NCI-H510A treated with DMSO at 0.1 percent for 48 hours (cell line): ENCODE data around the gene NDST4.
A peak's percentile ranks its signal among the peaks of the same experiment; 100 is the strongest.

Experiments
- DNase-seq: peaks from one replicate; lab custom pipeline; 2025; lab: John Stamatoyannopoulos, UW

Gene NDST4

GRCh38 chr4:115113506-115114106, at the start of gene NDST4:
Gene NDST4 (minus strand): TSS chr4:115113620. CDS start chr4:115077036, 36,584 bp downstream.
- peak; percentile 81 for DNase-seq

DNA sequence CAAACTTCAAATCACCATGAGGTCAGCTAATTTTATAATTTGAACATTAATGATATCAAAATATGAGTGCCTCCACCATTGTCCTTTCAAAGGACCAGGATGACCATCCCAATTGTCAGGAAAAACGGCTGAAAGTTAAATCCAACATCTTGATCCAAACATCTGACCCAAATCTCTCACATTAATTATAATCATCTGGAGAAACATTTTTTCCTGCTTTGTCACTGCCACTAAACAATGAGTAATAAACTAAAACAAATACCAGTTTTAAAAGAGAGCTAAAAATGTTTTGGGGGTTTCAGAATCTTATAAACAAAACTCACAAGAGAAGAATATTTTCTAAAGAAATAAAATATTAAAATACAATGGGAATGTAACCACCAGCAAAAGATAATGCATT, 45.7 kb upstream of the NDST4 start:
- no peak for DNase-seq

DNA sequence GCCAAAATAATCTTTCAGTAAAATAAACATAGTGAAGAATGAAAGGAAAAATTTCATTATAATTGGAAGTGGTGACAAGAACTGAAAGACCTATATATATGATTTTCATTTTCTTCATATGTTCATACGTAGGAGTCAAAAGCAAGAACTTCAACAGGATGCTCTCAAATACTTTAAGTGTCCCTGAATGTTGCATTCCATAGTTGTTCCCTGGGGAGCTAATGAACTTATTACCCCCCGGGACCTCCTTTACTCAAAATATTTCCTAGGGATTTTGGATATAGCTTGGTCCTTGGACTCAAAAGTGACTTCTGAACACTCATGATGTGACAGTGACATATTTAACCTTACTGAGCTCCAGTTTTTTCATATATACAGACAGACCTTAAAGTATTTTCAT, 44.9 kb upstream of the NDST4 start:
- DNase-seq: no peak

DNA sequence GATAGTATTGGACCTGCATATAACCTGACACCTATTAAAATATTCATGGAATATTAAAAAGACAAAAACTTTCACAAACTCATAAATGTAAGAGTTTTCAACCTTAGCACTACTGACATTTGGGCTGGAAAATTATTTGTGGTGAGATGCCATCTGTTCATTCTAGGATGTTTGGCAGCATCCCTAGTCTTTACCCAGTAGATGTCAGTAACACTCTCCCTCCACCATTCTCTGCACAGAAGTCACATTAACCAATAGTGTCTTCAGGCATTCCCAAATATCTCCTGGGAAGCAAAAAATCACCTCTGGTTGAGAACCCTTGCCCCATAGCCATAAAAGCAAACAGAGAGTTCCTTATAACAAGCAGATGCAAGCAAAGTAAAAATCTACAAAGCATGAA, 41.4 kb upstream of the NDST4 start:
- no peak for DNase-seq

DNA sequence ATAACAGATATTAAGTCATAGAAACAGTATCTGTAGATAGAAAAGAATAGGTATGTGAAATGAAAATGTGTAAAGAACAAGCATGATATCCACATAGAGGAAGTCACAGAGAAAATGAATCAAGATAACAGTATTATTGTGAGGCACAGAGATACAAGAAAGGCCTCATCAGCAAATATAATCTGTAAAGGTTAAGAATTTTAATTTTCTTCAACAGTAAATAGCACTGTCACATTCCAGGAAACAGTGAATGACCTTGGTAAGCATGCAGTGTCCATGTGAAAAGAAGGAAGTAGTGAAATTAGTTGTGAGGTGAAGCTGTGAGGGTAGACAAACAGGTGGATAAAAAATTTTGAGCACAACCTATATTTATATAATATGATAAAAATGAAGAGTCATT, 39.5 kb upstream of the NDST4 start:
- DNase-seq: no peak

DNA sequence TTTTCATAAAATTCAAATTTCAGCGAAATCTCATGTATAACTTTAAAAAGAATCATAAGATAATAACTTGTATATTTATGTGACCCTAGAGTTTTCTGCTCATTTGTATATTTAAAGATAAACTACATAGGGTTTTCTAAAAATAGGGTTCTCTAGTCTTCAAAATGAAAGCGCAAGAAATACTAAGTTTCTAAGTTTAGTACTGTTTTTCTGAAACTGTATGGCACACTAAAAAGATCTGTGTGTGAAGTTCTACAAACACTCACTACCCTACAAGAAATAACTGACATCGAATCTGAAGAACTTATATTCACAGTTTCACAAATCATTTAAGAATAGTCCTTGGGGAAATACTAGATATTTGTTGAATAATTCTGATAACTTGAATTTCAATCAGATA, 38.7 kb upstream of the NDST4 start:
- no peak for DNase-seq

DNA sequence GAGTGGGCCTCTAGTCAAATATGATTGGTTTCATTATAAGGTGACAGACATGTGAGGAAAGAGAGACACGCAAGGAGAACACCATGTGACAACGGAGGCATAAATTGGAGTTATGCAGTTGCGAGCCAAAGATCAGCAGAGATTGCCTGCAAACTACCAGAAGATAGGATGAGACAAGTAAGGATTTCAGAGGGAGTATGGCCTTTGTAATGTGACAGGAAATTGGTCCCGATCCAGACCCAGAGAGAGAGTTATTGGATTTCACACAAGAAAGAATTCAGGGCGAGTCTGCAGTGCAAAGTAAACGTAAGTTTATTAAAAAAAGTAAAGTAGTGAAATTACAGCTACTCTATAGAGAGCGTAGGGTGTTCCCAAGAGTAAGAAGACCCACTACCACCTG, 35.7 kb upstream of the NDST4 start:
- DNase-seq: no peak

DNA sequence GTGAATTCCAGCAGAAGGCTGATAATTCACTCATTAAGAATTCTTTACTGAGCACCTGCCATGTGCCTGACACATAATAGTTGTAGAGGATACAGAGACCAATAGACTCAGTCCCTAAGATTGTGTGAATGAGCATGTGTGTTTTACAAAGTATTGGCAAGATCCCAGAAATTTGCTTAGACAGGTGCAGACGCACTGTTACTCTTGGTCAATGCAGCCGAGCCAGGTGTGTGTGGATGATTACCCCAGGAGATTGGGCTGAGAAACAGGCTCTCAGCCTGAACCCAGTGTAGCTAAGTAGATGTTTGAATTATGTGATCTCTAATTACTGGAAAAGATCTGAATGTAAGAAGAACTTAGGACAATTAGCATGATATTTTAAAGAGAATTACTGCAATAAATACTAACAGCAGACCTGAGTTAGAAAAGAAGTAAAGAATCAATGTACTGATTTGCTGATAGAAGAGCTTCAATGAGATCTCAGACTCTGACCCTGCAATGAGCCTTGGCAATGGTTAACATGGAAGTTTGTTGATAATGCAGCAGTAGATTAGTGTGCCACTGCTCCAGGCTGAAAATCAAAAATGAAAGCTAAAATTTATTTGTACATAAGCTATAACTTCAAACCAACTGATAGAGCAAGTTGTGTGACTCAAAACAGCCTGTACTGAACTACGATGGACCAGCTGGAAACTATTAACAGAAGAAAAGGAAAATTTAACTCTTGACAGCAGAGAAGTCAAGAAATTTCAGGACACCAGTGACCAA, 32.2 kb upstream of the NDST4 start:
- DNase-seq: peak; percentile 47

DNA sequence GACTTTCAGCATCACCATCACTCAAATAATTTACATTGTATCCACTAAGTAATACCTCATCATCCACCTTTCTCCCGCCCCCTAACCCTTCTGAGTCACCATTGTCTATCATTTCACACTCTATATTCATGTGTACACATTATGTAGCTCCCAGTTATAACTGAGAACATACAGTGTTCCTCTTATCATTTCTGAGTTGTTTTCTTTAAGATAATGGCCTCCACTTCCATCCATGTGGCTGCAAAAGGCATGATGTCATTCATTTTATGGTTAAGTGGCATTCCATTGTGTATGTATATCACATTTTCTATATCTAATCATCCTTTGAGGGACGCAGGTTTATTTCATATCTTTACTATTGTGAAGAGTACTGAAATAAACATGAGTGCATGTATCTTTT, 14.6 kb upstream of the NDST4 start:
- no peak for DNase-seq

GRCh38 chr4:115126491-115126890, 13.1 kb upstream of the NDST4 start:
- peak; percentile 8 for DNase-seq

- DNase-seq: no peak
These were observed 8.1 kb upstream of the NDST4 start for GRCh38 chr4:115121351-115122043.

DNA sequence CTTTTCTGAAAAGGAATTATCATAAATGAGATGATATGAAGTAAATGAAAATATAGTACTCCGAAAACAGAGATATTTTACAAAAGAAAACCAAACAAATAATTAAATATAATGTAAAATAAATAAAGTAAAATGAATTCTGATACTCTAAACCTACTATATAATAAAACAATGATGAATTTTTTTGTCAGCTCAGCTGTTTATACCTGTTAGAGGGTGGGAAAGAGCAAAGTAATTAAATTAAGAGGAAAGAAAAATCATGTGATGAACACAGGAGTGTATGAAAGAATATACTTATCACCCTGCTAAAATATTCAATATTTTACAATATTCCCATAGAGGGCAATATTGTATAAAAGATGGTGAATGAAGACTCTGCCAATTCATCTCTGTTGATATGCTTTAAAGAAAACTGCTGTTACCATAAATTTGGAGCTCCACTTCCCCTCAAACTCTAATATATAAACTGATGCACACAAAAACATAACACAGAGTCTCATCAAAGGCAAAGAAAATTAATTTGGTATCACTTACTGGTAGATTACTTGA, 6.5 kb upstream of the NDST4 start:
- DNase-seq: no peak

DNA sequence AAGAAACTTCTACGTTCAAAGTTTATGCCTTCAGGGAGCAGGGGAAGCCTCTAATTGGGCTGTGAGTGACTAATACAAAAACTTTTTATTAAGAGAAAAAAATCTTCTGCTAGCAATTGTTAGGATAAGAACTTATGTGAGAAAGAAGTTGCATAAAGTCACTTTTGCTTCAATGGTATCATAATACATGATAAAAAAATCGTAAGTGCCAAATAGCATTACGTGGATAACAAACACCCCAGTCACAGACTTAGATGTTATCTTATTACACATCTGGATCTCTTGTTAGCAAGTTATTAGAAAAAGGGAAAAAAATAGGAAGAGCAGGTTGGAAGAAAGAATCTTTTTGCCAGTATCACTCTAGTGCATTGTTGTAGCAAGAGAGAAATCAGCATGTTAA, 4.2 kb upstream of the NDST4 start:
- no peak for DNase-seq

DNA sequence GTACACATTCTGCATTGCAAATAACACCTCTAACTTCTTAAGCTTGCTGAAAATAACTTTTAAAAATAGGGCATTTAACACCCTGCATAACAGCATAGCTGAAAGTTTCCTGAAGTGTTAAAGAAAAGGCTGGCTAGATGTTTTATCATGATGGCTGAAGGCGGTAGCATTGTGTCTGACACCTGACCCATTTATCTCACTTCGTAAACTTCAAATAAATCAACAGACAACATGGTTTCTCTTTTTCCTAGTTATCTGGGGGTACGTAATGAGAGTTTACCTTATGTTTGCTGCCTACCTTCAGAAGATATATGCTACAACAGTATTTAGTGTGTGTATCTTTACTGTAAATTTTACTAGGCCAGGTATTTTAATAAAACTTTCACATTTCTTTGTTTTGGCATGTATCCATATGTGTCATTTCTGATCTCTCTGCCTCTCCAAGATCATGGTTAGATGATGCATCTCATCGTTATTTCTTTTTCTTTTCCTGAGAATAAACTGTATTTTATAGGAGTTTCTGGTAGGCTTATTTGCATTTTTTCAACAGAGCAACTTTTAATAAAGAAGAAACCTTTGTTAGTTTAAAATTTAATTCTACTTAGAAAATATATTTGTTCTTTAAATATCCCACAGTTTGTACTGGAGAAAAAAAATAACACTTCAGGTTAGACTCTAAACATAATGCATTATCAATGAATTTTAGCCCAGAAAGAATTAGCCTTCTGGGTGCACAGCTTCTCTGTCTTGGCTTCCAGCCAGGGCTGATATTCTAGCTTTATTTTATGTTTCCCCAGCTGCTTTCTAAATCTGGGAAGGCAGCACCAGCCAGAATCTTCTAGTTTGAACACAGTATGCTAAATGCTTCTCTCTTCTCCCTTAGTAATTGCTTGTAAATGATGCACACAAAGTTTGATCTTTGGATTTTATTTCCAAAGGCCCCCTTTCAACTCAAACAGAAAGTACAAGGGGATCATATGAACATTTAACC, 2.9 kb downstream of the NDST4 start:
- peak; percentile 67 for DNase-seq

DNA sequence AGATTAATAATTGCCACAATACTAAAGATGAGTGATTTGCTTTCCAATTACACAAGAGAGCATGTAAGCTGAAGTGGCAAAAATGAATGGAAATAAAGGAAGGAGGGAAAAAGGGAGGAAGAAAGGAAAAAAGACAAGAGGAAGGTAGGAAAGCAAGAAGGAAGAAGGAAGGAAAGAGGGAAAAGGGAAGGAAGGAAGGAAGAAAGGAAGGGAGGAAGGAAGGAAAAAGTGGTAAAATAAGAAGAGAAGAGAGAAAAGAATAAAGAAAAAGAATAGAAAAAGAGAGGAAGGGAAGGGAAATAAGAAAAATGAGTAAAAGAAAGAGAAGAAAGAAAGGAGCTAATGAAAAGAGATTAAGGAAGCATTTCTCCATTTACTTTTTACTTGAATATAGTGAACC, 4.6 kb downstream of the NDST4 start:
- DNase-seq: no peak

GRCh38 chr4:115107411-115107810, 6.0 kb downstream of the NDST4 start:
- DNase-seq: no peak

- DNase-seq: no peak
These were observed 11.7 kb downstream of the NDST4 start for GRCh38 chr4:115101675-115102074.

DNA sequence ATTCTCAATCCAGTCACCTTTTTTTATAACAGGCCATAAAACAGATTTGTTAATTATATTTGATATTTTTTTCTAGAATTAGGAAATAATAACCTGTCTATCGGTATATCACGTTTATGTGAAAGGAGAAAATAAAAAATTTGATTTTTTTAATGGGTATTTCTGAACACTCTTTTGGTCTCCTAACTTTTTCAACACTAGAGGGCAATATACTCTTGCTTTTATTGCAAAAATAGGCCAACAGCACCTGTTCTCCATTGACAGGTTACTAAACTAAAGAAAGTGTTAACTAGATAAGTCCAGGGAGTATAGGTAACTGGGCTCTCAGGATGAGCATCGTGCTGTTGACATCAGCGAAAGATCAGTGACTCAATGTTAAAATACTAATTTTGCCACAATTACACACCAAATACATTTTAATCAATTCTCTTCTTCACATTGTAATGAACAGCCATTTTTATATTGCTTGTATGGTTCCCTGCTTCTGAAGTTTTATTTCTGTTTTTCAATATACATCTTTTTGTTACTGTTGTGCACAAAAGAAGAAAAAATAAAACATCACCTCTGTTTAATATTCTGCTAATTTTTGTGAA, 22.8 kb downstream of the NDST4 start:
- peak; percentile 66 for DNase-seq

GRCh38 chr4:115082633-115083032, 30.8 kb downstream of the NDST4 start:
- no peak for DNase-seq

DNA sequence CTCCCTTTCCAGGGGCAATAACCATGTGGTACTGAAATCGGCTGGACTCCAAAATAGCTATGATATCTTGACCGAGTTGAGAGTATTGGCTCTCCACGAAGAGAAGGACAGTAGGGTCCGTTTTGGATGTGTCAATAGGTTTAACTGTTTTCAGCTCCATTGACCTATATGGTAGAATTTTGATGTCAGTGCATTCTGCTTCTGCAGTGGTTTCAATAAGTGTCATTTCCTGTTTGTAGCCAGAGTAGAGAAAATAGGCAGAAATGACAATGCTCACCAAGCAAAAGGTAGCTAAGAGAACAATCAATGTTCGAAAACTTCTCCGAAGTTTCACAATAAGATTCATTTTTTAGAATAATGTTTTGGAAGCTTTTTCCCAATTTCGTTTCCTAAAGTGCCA, 36.7 kb downstream of the NDST4 start:
- no peak for DNase-seq

DNA sequence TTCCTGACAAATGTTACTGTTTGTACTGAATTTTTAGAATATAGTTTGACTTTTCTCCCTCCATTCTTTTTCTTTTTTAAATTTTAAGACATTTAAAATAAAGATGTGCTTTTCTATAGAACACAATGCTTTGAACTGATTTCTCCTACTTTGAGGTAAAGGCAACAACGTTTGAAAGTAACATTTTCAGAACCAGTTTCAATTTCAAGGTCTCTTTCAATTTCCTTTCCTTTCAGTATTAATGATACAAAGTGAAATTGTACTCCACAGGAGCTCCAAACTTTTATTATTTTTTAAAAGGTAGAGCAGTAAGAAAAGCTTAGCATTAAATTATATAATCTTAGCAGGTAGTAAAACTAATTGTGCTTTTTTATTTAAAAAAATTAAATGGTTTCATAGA, 54.9 kb downstream of the NDST4 start:
- no peak for DNase-seq
